HEK293 (cell line): ENCODE data around the gene CXADR.
A peak's percentile ranks its signal among the peaks of the same experiment; 100 is the strongest.

Experiments
- CTCF ChIA-PET: fragments of 350-600 bp; formaldehyde crosslinking; extraction: SDS; loops from one replicate; lab custom pipeline; 2021; ENCODE audit warnings: antibody characterized with exemption; lab: Yijun Ruan, JAX
- POLR2A ChIA-PET: fragments of 300-600 bp; formaldehyde crosslinking; extraction: SDS; loops from one replicate; lab custom pipeline; 2020; ENCODE audit warnings: antibody characterized with exemption, inconsistent platforms; lab: Yijun Ruan, JAX
- H3K27ac ChIP-seq: fragments of 200-500 bp; sonication (Bioruptor generic); 2 replicates; pipeline ENCODE4 v1.5.1; 2014; ENCODE audit warnings: low read depth, low read length, control low read depth, inconsistent platforms; ENCODE audit errors: extremely low read depth
- H3K36me3 ChIP-seq, 2 experiments: fragments of 200-500 bp in 1 of 2; sonication (Bioruptor generic) in 1 of 2; 1 replicate in 1 of 2; 2 replicates in 1 of 2; pipeline ENCODE4 v1.5.1; 2014 to 2017; ENCODE audit warnings: inconsistent platforms in 2 of 2, low read length in 2 of 2; ENCODE audit not compliant: control insufficient read depth in 2 of 2, insufficient read depth in 1 of 2
- H3K4me1 ChIP-seq: fragments of 200-500 bp; sonication (Bioruptor generic); 2 replicates; pipeline ENCODE4 v1.5.1; 2014; ENCODE audit warnings: mild to moderate bottlenecking, low read length, inconsistent platforms; ENCODE audit not compliant: control insufficient read depth, insufficient read depth
- H3K4me3 ChIP-seq: 2 replicates; pipeline ENCODE4 v1.5.1; 2011; ENCODE audit warnings: low read depth, mild to moderate bottlenecking, control low read depth, low read length, moderate library complexity
- H3K9me3 ChIP-seq: fragments of 200-500 bp; sonication (Bioruptor generic); 2 replicates; pipeline ENCODE4 v1.5.1; 2014; ENCODE audit warnings: low read depth, low read length, inconsistent platforms; ENCODE audit not compliant: control insufficient read depth, insufficient read depth
- EGR2 ChIP-seq: fragments of 450-650 bp; formaldehyde crosslinking; IDR thresholded peaks from 2 replicates; pipeline ENCODE4 v1.5.1; 2016; ENCODE audit warnings: low read depth, missing biosample characterization, missing genetic modification characterization
- GLI2 ChIP-seq: fragments of 450-650 bp; formaldehyde crosslinking; IDR thresholded peaks from 2 replicates; pipeline ENCODE4; 2017; ENCODE audit warnings: missing biosample characterization, missing genetic modification characterization, low read depth, borderline replicate concordance
- PRDM1 ChIP-seq: fragments of 450-650 bp; formaldehyde crosslinking; IDR thresholded peaks from 2 replicates; pipeline ENCODE4; 2016; ENCODE audit warnings: missing biosample characterization, missing genetic modification characterization
- PRDM6 ChIP-seq: fragments of 450-650 bp; formaldehyde crosslinking; IDR thresholded peaks from 2 replicates; pipeline ENCODE4 v1.5.1; 2017; ENCODE audit warnings: missing biosample characterization, missing genetic modification characterization
- TRIM28 ChIP-seq: IDR thresholded peaks from 2 replicates; pipeline ENCODE4 v1.6.1; 2011; ENCODE audit warnings: low read length, control low read depth, borderline replicate concordance
- ZBTB44 ChIP-seq: fragments of 450-650 bp; IDR thresholded peaks from 2 replicates; pipeline ENCODE4 v1.5.1; 2018; ENCODE audit warnings: missing biosample characterization, mild to moderate bottlenecking, missing genetic modification characterization
- ZNF112 ChIP-seq: fragments of 450-650 bp; formaldehyde crosslinking; IDR thresholded peaks from 2 replicates; pipeline ENCODE4 v1.5.0; 2017; ENCODE audit warnings: missing biosample characterization, missing genetic modification characterization
- ZNF121 ChIP-seq: fragments of 450-650 bp; formaldehyde crosslinking; IDR thresholded peaks from 2 replicates; pipeline ENCODE4 v1.5.1; 2016; ENCODE audit warnings: missing biosample characterization, missing genetic modification characterization
- ZNF175 ChIP-seq: fragments of 450-650 bp; formaldehyde crosslinking; IDR thresholded peaks from 2 replicates; pipeline ENCODE4 v1.5.1; 2016; ENCODE audit warnings: missing biosample characterization, missing genetic modification characterization
- ZNF184 ChIP-seq: fragments of 450-650 bp; IDR thresholded peaks from 2 replicates; pipeline ENCODE4 v1.5.1; 2018; ENCODE audit warnings: missing biosample characterization, mild to moderate bottlenecking, missing genetic modification characterization
- ZNF335 ChIP-seq: fragments of 450-650 bp; formaldehyde crosslinking; conservative IDR thresholded peaks from 2 replicates; pipeline ENCODE4 v1.5.1; 2016; ENCODE audit warnings: missing biosample characterization, missing genetic modification characterization
- ZNF366 ChIP-seq: fragments of 450-650 bp; formaldehyde crosslinking; conservative IDR thresholded peaks from 2 replicates; pipeline ENCODE4 v1.5.1; 2016; ENCODE audit warnings: missing biosample characterization, missing genetic modification characterization
- ZNF473 ChIP-seq: fragments of 450-650 bp; formaldehyde crosslinking; IDR thresholded peaks from 2 replicates; pipeline ENCODE4 v1.5.1; 2017; ENCODE audit warnings: missing biosample characterization, missing genetic modification characterization
- ZNF530 ChIP-seq: fragments of 450-650 bp; formaldehyde crosslinking; IDR thresholded peaks from 2 replicates; pipeline ENCODE4 v1.5.1; 2016; ENCODE audit warnings: low read depth, missing biosample characterization, missing genetic modification characterization
- ZNF677 ChIP-seq: fragments of 450-650 bp; IDR thresholded peaks from 2 replicates; pipeline ENCODE4 v1.5.0; 2018; ENCODE audit warnings: missing biosample characterization, mild to moderate bottlenecking, missing genetic modification characterization, moderate library complexity
- ZSCAN4 ChIP-seq: fragments of 450-650 bp; formaldehyde crosslinking; IDR thresholded peaks from 2 replicates; pipeline ENCODE4 v1.5.1; 2017; ENCODE audit warnings: missing biosample characterization, missing genetic modification characterization

Gene CXADR

GRCh38 chr21:17467392-17467791 lies 45.5 kb upstream of the CXADR start (continued):
- TF ChIP-seq ZNF112 (tag by site-specific recombination): no peak
- no peak for TF ChIP-seq ZNF677 (tag by site-specific recombination)
- TF ChIP-seq PRDM6 (tag by site-specific recombination): peak; percentile 37; the same call in 1 of the 2 replicates
- TF ChIP-seq GLI2 (tag by site-specific recombination): no peak
- no peak for TF ChIP-seq EGR2 (tag by site-specific recombination)
- TF ChIP-seq ZNF175 (tag by site-specific recombination): no peak
- TF ChIP-seq ZSCAN4 (tag by site-specific recombination): no peak
- TF ChIP-seq, all 188 proteins: peak for 3

- 0 out of 2 replicates have a peak, but pooled peaks have one; percentile 37 for TF ChIP-seq PRDM1
- TF ChIP-seq ZNF335 (tag by site-specific recombination): 0 out of 2 replicates have a peak, but pooled peaks have one; percentile 15
- TF ChIP-seq TRIM28: no peak
- 0 out of 2 replicates have a peak, but pooled peaks have one; percentile 19 for TF ChIP-seq ZNF184 (tag by site-specific recombination)
- TF ChIP-seq ZBTB44 (tag by site-specific recombination): no peak
- Histone ChIP-seq H3K4me1 (peaks cover 6% of the 10 kb centered on the region), H3K27ac (0 out of 2 replicates have a peak overlapping the region, but pooled peaks have one; percentile 45), H3K9me3 (no peaks in the 10 kb centered on the region), H3K36me3 (no peaks in the 10 kb centered on the region), H3K4me3 (no peak overlapping the region)
- ChIA-PET CTCF (interaction anchor here (0.5 to 1.8 kb wide), 4 partner anchors 44 to 570 kb away, joined by 3 to 7 read pairs (median 6); no protein-coding TSS in a partner anchor), POLR2A (interaction anchor here (0.7 to 1.3 kb wide), 4 partner anchors 14 to 1965 kb away, joined by 3 to 11 read pairs (median 5); no protein-coding TSS in a partner anchor)
These were observed 45.0 kb upstream of the CXADR start for GRCh38 chr21:17467829-17468228.

- no peak overlapping the region for H3K4me3 ChIP-seq
- H3K27ac ChIP-seq: no peak overlapping the region
- TF ChIP-seq ZNF530 (tag by site-specific recombination) (no peak), ZNF366 (tag by site-specific recombination) (no peak), ZNF121 (peak; percentile 66; the same call in 1 of the 2 replicates), TRIM28 (no peak)
- POLR2A ChIA-PET: interaction anchor here (0.6 to 1.3 kb wide), 2 partner anchors 14 to 1356 kb away, joined by 3 to 11 read pairs; no protein-coding TSS in a partner anchor
- CTCF ChIA-PET: interaction anchor here (0.5 to 1.7 kb wide), 3 partner anchors 43 to 571 kb away, joined by 3 to 7 read pairs (median 6); no protein-coding TSS in a partner anchor
- H3K36me3 ChIP-seq: no peaks in the 10 kb centered on the region
- H3K9me3 ChIP-seq: no peaks in the 10 kb centered on the region
- H3K4me1 ChIP-seq: peaks cover 6% of the 10 kb centered on the region
These were observed 44.1 kb upstream of the CXADR start for GRCh38 chr21:17468698-17469097.

GRCh38 chr21:17469727-17470126 lies 43.1 kb upstream of the CXADR start:
- Histone ChIP-seq H3K4me1 (peaks cover 6% of the 10 kb centered on the region), H3K9me3 (no peaks in the 10 kb centered on the region), H3K27ac (no peak overlapping the region), H3K4me3 (no peak overlapping the region), H3K36me3 (no peaks in the 10 kb centered on the region)
- CTCF ChIA-PET: no interaction called here
- TF ChIP-seq ZNF473 (no peak), ZNF121 (0 out of 2 replicates have a peak, but pooled peaks have one; percentile 10)
- POLR2A ChIA-PET: no interaction called here
